Fibroblast of mammary gland (primary cell): ENCODE data around the gene FBXL19.

Experiments used
- DNase-seq: peaks from one replicate; pipeline ENCODE4 v3.0.0-alpha.2; 2010; ENCODE audit warnings: low read depth
- H3K4me3 ChIP-seq: 2 replicates; pipeline ENCODE4 v1.5.1; 2011; ENCODE audit warnings: low read depth, mild to moderate bottlenecking, low read length, moderate library complexity; ENCODE audit not compliant: control insufficient read depth
- TF ChIP-seq, protein P1 (sequence below): conservative IDR thresholded peaks from 2 replicates; pipeline ENCODE4 v1.5.1; 2011; ENCODE audit warnings: low read depth, low read length, inconsistent platforms; ENCODE audit not compliant: control insufficient read depth, insufficient read depth

FBXL19 gene

DNA sequence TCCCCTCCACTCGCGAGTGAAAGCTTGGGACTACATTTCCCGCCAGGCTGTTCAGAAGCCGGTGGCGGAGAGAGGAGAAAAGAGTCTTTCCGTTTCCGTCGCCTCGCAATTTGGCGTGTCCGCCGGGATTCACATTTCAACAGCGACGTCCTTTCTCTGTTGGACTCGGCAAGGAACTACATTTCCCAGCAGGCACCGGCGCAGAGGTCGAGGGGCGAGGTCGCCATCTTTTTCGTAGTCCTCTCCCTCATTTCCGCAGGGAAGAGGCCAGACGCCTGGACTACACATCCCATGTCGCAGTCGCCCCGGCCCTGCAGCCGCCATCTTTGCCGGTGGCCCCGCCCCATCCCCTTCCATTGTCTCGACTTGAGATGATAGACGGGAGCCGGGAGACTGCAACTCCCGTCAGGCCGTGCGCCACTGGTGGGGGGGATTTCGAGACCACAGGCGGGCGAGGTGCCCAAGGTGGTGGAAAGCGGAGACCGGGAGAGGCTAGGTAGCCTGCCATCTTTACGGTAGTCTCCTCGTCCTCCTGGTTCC is 882 bp upstream of the FBXL19 start:
- peak overlapping the region; percentile 85 for H3K4me3 ChIP-seq
- peak; percentile 99 for DNase-seq
- TF ChIP-seq, protein P1, sequence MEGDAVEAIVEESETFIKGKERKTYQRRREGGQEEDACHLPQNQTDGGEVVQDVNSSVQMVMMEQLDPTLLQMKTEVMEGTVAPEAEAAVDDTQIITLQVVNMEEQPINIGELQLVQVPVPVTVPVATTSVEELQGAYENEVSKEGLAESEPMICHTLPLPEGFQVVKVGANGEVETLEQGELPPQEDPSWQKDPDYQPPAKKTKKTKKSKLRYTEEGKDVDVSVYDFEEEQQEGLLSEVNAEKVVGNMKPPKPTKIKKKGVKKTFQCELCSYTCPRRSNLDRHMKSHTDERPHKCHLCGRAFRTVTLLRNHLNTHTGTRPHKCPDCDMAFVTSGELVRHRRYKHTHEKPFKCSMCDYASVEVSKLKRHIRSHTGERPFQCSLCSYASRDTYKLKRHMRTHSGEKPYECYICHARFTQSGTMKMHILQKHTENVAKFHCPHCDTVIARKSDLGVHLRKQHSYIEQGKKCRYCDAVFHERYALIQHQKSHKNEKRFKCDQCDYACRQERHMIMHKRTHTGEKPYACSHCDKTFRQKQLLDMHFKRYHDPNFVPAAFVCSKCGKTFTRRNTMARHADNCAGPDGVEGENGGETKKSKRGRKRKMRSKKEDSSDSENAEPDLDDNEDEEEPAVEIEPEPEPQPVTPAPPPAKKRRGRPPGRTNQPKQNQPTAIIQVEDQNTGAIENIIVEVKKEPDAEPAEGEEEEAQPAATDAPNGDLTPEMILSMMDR: no peak

DNA sequence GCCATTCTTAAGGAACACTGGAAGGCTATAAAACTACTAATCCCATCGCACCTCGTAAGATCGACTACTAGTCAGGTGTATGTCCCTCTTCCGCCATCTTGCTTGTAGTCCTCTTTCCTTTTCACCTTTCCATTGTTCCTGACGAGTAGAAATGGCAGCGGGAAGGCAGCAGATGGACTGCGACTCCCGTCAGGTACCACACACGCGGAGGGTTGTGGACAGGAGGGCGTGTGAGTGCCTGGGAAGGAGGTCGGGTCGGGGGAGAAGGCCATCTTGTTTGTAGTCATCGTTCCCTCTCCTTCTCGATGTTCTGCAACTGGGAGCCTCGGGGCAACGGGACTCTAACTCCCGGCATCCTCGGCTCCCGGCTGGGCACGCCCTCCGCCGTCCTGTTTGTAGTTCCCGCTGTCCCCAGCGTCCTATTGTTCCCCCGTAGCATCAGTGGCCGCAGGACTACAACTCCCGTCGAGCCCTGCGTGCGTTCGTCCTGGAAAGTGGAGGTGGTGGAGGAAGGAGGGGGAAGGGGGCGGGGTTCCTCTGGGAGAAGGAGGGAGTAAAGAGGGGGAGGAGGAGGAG is 324 bp upstream of the FBXL19 start:
- peak; percentile 99 for DNase-seq
- peak overlapping the region; percentile 85 for H3K4me3 ChIP-seq
- TF ChIP-seq, protein P1: no peak

DNA sequence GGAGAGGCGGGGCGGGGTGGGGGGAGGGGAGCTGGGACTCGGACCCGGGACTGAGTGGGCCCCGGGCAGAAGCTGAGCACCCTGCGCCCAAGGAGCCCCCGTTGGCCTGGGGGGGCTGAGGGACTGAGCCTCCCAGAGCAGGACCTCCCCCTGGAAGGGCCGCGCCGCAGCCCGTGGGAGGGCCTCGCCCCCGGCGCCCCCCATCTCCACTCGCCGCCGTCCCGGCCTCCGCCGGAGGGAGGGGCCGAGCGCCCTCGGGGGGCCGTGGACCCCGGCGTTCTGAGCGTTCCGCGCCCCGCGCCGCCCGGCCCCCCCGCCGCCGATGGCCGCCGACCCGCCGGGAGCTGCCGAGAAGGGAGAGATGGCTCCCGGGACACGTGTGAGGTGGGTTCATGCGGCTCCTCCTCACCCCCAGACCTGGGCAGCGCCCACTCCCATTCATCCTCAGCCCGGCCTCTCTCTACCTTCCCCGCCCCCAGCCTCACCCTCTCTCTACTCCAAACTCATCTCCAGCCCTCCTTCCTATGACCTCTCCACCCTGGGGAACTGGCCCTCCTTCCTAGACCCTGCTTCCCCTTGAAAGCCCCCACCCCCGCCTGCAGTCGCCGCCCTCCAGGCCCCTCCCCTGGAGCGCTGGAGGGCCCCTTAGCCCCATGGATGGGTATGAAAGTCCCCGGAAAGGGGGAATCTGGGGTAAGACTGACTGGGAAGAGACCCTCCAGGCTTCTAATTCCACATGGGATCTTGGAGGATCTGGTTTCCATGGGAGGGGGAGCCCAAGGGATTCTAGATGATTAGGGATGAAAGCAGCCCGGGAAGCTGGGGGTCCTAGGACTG is 922 bp downstream of the FBXL19 start:
- peak overlapping the region; percentile 70 for H3K4me3 ChIP-seq
- no peak for DNase-seq
- TF ChIP-seq, protein P1: no peak

DNA sequence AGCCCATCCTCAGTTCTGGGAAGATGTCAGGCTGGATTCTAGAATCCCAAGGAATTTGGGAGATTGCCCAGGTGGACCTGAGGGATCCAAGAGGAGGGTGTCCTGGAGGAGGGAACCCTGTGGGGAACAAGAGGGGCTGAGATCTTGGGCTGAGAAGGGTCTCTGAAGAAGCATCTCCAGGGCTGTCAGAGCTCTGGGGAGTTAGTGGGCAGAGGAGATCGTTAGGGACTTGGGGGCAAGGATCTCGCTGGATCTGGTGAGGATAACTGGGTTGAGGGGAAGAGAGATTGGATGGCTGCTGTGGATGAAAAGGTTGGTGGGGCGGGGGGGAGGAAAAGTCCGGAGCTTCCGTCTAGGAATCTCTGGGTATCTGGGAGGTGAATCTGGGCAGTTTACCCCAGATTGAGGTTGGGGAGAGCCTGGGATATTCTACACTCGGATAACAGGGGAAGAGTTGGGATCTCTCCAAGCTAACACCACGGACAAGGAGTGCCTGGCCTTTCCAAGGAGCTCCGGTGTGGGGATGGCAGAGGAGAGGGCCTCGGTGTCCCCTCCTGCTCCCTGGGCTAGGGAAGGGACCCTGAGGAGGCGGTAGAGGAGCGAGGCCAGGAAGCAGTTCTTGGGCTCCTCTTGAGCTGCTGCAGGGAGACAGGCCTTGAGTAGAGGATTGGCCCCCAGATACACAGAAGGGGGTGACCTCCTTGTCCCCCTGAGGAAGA is 1.7 kb downstream of the FBXL19 start:
- TF ChIP-seq, protein P1: no peak
- DNase-seq: no peak
- H3K4me3 ChIP-seq: peak overlapping the region; percentile 70

DNA sequence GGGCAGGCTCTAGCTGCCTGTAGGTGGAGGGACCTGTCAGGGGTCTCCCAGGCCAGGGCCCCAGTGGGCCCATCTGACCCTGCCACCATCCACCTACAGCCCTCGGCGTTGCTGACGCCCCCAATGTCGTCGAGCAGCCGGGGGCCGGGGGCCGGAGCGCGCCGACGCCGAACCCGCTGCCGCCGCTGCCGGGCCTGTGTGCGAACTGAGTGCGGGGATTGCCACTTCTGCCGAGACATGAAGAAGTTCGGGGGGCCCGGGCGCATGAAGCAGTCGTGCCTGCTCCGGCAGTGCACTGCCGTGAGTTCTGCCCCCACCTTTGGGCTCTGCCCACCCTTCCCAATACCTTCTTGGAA is 2.2 kb downstream of the FBXL19 start:
- no peak for DNase-seq
- TF ChIP-seq, protein P1: no peak
- H3K4me3 ChIP-seq: no peak overlapping the region

DNA sequence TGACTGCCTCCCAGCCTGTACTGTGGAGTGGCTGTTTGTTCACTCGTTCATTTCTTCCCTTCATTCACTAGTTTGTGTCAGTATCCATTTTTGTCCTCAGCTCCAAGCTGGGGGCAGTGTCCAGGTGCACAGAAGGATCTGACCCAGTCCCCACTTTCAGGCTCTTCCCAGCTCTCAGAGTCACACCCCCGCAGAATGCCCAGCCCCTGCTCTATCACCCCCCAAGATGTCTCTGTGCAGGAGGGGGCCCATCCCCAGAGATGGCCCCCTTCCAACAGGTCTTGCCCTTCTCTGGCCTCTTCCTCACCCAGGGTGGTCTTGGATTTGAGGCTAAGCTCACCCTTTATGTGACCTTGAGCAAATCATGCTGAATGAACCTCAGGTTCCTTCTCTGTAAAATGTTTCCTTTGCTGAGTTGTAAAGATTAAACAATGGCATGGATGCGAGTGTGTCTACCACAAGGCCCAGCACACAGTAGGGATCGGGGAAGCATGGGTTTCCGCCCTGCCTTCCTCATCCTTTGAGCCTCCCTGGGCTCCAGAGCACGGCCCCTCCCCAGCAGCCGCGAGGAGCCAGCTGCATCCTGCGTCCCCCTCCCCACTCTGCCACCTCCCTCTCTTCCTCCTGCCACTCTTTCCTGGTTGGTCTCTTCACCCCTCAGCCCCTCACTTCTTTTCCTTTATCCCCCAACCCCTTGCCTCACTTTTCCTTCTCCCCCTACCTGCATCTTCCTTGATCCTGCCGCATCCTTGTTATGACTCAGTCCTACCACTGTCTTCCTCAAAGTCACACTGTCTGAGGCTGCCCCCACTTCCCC is 2.8 kb downstream of the FBXL19 start:
- no peak for DNase-seq
- TF ChIP-seq, protein P1: no peak
- no peak overlapping the region for H3K4me3 ChIP-seq
